ENCODE measurements around the gene FRMD1. TPM values are rescaled to one million over a fixed set of nuclear protein-coding genes. Genes with fewer than 3 reads are reported as not detected.

The FRMD1 gene
- total and polyA plus RNA-seq, 2 of the 8 experiments (the other 6 are each of a cell fraction or from before 2014, with no cell fraction given), result 0.36 TPM; not detected in 1

GRCh38 chr6:168103050-168103830 is 24.2 kb upstream of the FRMD1 start (continued):
- TF ChIP-seq USF2 (IDR thresholded peaks at IDR 0.05; ENCODE audit: low read length) (no peak), CEBPB (IDR thresholded peaks at IDR 0.05; ENCODE audit: low read depth, low read length) (no peak)
